H7 (cell line): ENCODE measurements around the gene DNER. TPM values are rescaled to one million over a fixed set of nuclear protein-coding genes. Genes with fewer than 3 reads are reported as not detected.

Experiments used
- DNase-seq: peaks from one replicate; pipeline ENCODE4 v3.0.0; 2012
- H3K27me3 ChIP-seq: 2 replicates; pipeline ENCODE4 v1.6.0; 2011; ENCODE audit warnings: mild to moderate bottlenecking, low read length; ENCODE audit not compliant: control insufficient read depth, insufficient read depth
- H3K36me3 ChIP-seq: replicated peaks from 2 replicates; pipeline ENCODE4 v1.5.1; 2011; ENCODE audit warnings: low read length; ENCODE audit not compliant: control insufficient read depth, insufficient read depth
- H3K4me3 ChIP-seq: 2 replicates; pipeline ENCODE4 v1.5.1; 2011; ENCODE audit warnings: low read depth, mild to moderate bottlenecking, control low read depth, low read length, moderate library complexity; ENCODE audit not compliant: insufficient read depth
- total RNA-seq: library from RNA; depleted of rRNA; stranded (reverse); fragments of >200 nt; shearing (Covaris generic); gene quantifications from 2 replicates; pipeline ENCODE4 v1.2.3, GENCODE V29; 2014; rRNA removed

The DNER gene
- total RNA-seq, 1 experiment from 2014 or later = 1.0 TPM

DNA sequence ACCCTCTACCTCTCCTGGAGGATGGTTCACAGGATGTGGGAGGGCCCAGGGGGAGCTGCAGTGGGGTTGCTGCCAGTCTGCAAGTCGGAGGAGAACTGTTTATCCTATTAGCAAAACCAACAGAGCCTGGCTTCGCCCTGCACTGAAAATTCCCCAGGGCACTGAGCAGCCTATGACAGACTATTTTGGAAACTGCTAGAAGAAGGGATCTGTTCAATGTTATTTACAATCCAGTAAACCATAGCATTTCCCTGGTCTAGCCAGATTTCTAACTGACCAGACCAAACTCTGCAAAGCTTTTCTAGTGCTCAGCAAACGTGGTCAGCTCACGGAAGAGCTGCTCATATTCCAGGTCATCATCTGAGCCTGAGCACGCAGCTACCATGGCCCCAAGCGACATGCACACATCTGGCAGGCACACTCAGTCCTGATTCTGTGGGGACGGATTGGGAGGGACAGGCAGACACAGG lies 378.4 kb downstream of the DNER start:
- H3K36me3 ChIP-seq = no peaks in the 10 kb centered on the region
- DNase-seq = no peak
- no peak overlapping the region for H3K4me3 ChIP-seq
- no peaks in the 10 kb centered on the region for H3K27me3 ChIP-seq

GRCh38 chr2:229335330-229335729 lies 379.0 kb downstream of the DNER start:
- Histone ChIP-seq H3K27me3 (no peaks in the 10 kb centered on the region), H3K36me3 (no peaks in the 10 kb centered on the region), H3K4me3 (no peak overlapping the region)
- no peak for DNase-seq

GRCh38 chr2:229330952-229331351 lies 383.4 kb downstream of the DNER start:
- H3K4me3 ChIP-seq = no peak overlapping the region
- no peaks in the 10 kb centered on the region for H3K27me3 ChIP-seq
- no peaks in the 10 kb centered on the region for H3K36me3 ChIP-seq
- DNase-seq = no peak

DNA sequence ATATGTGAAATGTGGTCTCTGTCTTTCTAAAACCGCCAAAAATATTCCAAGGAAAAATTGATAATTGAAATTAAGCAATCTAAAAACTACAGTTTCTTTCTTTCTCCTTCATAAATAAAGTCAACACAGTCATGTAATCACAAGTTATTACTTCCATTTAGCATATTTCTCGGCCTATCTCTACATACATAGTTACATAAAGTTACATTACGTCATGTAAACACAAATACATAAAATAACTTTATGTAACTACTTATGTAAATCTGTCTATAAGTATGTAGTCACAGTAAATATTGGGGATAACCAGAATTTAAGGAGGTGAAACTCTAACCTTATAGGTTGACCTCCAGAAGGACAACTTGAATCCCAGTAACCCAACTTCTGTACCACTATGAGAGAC lies 394.8 kb downstream of the DNER start:
- H3K4me3 ChIP-seq = no peak overlapping the region
- H3K27me3 ChIP-seq = no peaks in the 10 kb centered on the region
- no peak for DNase-seq
- H3K36me3 ChIP-seq = no peaks in the 10 kb centered on the region

GRCh38 chr2:229314117-229314516 lies 400.2 kb downstream of the DNER start:
- DNase-seq = no peak
- no peaks in the 10 kb centered on the region for H3K36me3 ChIP-seq
- no peaks in the 10 kb centered on the region for H3K27me3 ChIP-seq
- H3K4me3 ChIP-seq = no peak overlapping the region

- DNase-seq = no peak
- Histone ChIP-seq H3K4me3 (no peak overlapping the region), H3K36me3 (no peaks in the 10 kb centered on the region), H3K27me3 (no peaks in the 10 kb centered on the region)
Measured at GRCh38 chr2:229313591-229313990, 400.8 kb downstream of the DNER start.

Other genes with a start within 250 kb of the DNER start
- gene TRIP12, start 207.5 kb upstream of the DNER start, total RNA-seq = 74.9 and 89.8 TPM in 2 replicates
- 7.9 and 10.2 TPM in 2 replicates for gene FBXO36, start 207.9 kb upstream of the DNER start, total RNA-seq